ENCODE data around the gene VSX2. TPM values are rescaled to one million over a fixed set of nuclear protein-coding genes. Genes with fewer than 3 reads are reported as not detected.
A peak's percentile ranks its signal among the peaks of the same experiment; 100 is the strongest.

The VSX2 gene
- total RNA-seq, 1 donor from 2014 or later, result not detected

DNA sequence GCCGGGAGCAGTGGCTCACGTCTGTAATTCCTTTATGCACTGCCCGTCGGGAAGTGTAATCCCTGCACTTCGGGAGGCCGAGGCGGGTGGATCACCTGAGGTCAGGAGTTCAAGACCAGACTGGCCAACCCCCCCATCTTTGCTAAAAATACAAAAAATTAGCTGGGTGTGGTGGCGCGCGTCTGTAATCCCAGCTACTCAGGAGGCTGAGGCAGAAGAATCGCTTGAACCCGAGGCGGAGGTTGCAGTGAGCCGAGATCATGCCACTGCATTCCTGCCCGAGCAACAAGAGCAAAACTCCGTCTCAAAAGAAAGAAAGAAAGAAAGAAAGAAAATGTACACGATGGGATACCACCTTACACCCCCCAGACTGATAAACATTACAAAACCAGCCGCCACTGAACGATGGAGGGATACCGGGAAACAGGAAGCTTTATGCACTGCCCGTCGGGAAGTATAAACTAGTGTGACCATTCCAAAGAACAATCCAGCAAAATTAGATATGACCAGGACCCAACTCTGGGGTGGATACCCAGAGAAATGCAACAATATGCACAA lies 62.4 kb downstream of the VSX2 start:
- Mint-ChIP-seq H3K27ac (peak overlapping the region; percentile 97), H3K4me3 (ENCODE audit: low read depth) (peak overlapping the region; percentile 98), H3K4me1 (ENCODE audit: low read depth) (peaks cover 13% of the 10 kb centered on the region), H3K36me3 (ENCODE audit: insufficient read depth) (peaks cover 11% of the 10 kb centered on the region), H3K9me3 (ENCODE audit: low read depth) (no peaks in the 10 kb centered on the region), H3K27me3 (no peaks in the 10 kb centered on the region)
- no peak for DNase-seq (ENCODE audit: low spot score, unreplicated experiment)
- TF ChIP-seq, protein P1, sequence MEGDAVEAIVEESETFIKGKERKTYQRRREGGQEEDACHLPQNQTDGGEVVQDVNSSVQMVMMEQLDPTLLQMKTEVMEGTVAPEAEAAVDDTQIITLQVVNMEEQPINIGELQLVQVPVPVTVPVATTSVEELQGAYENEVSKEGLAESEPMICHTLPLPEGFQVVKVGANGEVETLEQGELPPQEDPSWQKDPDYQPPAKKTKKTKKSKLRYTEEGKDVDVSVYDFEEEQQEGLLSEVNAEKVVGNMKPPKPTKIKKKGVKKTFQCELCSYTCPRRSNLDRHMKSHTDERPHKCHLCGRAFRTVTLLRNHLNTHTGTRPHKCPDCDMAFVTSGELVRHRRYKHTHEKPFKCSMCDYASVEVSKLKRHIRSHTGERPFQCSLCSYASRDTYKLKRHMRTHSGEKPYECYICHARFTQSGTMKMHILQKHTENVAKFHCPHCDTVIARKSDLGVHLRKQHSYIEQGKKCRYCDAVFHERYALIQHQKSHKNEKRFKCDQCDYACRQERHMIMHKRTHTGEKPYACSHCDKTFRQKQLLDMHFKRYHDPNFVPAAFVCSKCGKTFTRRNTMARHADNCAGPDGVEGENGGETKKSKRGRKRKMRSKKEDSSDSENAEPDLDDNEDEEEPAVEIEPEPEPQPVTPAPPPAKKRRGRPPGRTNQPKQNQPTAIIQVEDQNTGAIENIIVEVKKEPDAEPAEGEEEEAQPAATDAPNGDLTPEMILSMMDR (IDR thresholded peaks at IDR 0.05; ENCODE audit: unreplicated experiment), result no peak

DNA sequence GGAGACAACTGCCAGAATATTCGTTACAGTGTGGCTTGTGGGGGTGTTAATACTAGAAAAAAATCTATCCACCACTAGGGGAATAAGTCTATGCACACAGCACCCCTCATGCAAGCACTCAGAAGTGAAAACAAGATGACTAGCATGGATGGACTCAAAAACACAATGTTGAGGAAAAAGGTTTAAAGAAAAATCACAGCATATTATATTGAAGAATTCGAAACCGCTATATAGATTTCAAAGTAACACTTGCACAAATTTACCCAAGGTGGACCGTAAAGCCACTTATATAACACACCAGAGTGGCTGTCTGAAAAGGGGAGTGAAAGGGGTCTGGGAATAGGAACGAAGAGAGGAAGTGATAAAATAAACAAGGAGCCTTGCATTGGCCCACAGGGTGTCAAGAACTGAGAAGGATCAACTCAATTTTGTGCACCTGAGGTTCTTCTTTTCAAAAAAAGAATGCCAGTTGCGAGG lies 62.9 kb downstream of the VSX2 start:
- no peak for DNase-seq (ENCODE audit: low spot score, unreplicated experiment)
- Mint-ChIP-seq H3K36me3 (ENCODE audit: insufficient read depth) (peaks cover 10% of the 10 kb centered on the region), H3K27ac (peak overlapping the region; percentile 97), H3K4me1 (ENCODE audit: low read depth) (peaks cover 13% of the 10 kb centered on the region), H3K9me3 (ENCODE audit: low read depth) (no peaks in the 10 kb centered on the region), H3K4me3 (ENCODE audit: low read depth) (peak overlapping the region; percentile 98), H3K27me3 (no peaks in the 10 kb centered on the region)
- TF ChIP-seq, protein P1 (IDR thresholded peaks at IDR 0.05; ENCODE audit: unreplicated experiment), result peak; percentile 60

DNA sequence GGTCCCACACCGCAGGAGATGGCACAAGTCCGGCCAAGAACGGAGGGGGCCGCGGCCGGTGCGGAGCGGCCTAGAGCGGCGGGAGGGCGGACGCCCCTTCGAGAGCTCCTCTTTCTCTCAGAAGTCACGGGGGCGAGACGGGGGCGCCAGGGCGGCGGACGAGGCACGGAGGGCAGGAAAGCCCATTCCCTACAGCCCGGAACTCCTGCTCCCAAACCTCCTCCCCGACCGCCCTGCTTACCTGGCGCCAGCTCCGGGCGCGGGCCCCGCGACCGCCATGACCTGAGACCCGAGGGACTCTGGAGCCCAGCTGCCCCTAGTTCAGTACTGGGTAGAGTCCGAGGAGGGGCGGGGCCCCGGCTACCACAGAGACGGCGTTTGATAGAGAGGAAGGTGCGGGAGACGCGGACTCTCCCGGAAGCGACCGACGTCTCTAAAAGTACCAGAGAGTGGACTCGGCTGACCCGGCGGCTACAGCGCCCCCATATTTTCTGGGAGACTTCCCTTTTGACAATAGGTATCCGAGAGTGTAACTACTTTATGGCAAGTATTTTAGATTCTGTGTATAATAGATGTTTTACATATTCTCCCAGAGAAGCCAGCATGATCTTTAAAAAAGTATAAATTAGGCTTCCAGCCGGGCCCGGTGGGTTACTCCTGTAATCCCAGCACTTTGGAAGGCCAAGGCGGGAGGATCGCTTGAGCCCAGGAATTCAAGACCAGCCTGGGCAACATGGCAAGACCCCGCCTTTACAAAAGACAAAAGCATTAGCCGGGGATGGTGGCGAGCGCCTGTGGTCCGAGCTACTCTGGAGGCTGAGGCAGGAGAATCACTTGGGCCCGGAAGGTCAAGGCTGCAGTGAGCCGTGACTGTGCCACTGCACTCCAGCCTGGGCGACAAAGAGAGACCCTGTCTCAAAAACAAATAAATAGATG lies 63.7 kb downstream of the VSX2 start, which contains the start of gene ABCD4:
ABCD4 (minus strand) TSS at position 301 of the 936 bp plus-strand sequence; CDS start at position 279, 22 bp downstream.
- TF ChIP-seq, protein P1 (IDR thresholded peaks at IDR 0.05; ENCODE audit: unreplicated experiment), result peak; percentile 60
- peak within 1 kb of the TSS; percentile 97 for H3K27ac Mint-ChIP-seq
- H3K36me3 Mint-ChIP-seq (ENCODE audit: insufficient read depth), result peaks cover 8% of the 10 kb centered on the region
- no peaks in the 10 kb centered on the region for H3K9me3 Mint-ChIP-seq (ENCODE audit: low read depth)
- peaks cover 13% of the 10 kb centered on the region for H3K4me1 Mint-ChIP-seq (ENCODE audit: low read depth)
- no peaks in the 10 kb centered on the region for H3K27me3 Mint-ChIP-seq
- peak; percentile 87 for DNase-seq (ENCODE audit: low spot score, unreplicated experiment)
- H3K4me3 Mint-ChIP-seq (ENCODE audit: low read depth), result peak within 1 kb of the TSS; percentile 98

DNA sequence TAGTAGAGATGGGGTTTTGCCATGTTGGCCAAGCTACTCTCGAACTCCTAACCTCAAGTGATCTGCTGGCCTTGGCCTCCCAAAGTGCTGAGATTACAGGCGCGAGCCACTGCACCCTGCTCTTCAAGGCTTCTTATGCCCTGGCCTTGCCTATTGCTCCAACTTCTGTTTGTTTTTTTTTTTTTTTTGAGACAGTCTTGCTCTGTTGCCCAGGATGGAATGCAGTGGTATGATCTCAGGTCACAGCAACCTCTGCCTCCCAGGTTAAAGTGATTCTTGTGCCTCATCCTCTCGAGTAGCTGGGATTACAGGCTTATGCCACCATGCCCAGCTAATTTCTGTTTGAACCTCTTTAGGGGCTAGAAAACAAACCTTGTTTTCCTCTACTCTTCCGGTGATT lies 69.4 kb downstream of the VSX2 start:
- Mint-ChIP-seq H3K36me3 (ENCODE audit: insufficient read depth) (no peaks in the 10 kb centered on the region), H3K4me3 (ENCODE audit: low read depth) (no peak overlapping the region), H3K27ac (no peak overlapping the region), H3K27me3 (no peaks in the 10 kb centered on the region), H3K4me1 (ENCODE audit: low read depth) (no peaks in the 10 kb centered on the region), H3K9me3 (ENCODE audit: low read depth) (no peaks in the 10 kb centered on the region)
- no peak for DNase-seq (ENCODE audit: low spot score, unreplicated experiment)
- TF ChIP-seq, protein P1 (IDR thresholded peaks at IDR 0.05; ENCODE audit: unreplicated experiment), result no peak

Measured in progenitor cell of endocrine pancreas (in vitro differentiated cells).